ENCODE measurements around the gene PKD1L1. TPM values are rescaled to one million over a fixed set of nuclear protein-coding genes. Genes with fewer than 3 reads are reported as not detected.

Gene PKD1L1
- total and polyA plus RNA-seq, 12 donors: 0.11 to 1.0 (median 0.17) TPM; not detected in 1

GRCh38 chr7:47725031-47725780 lies 223.1 kb downstream of the PKD1L1 start:
- peak in 1 of 7 donors; percentile 29 for DNase-seq
- no peak overlapping the region for H3K4me3 ChIP-seq

More at GRCh38 chr7:47725031-47725780, 223.1 kb downstream of the PKD1L1 start:
- H3K36me3 ChIP-seq (replicated peaks in 1 of 2): no peaks in the 10 kb centered on the region
- peaks cover 0 to 13% of the 10 kb centered on the region in 2 donors for H3K4me1 ChIP-seq (replicated peaks in 1 of 2)
- H3K9me3 ChIP-seq (replicated peaks in 1 of 3): no peaks in the 10 kb centered on the region
- intact Hi-C loops (cut with DNase I): no loop called here
- WGBS, 4 donors: 89 to 94% (median 92%) methylated on average over 4 of the region's 4 CpGs
- TF ChIP-seq CTCF (IDR thresholded peaks at IDR 0.05) (no peak), POLR2A (IDR thresholded peaks at IDR 0.05) (no peak)
- H3K27ac ChIP-seq: no peak overlapping the region
- no peaks in the 10 kb centered on the region for H3K27me3 ChIP-seq

Other genes starting within 250 kb of the PKD1L1 start
- gene HUS1, start 31.1 kb upstream of the PKD1L1 start, total RNA-seq: 10 to 100 TPM; 18.0 to 38.0 (median 35.2) TPM
- 10 to 100 TPM in 1 of 3 donors, 1 to 10 TPM in 2; 8.3 to 45.1 (median 8.9) TPM for gene HUS1, start 31.1 kb upstream of the PKD1L1 start, polyA plus RNA-seq
- gene SUN3, start 80.6 kb upstream of the PKD1L1 start, total RNA-seq: not detected
- gene SUN3, start 80.6 kb upstream of the PKD1L1 start, polyA plus RNA-seq: 1 to 10 TPM in 1 of 3 donors, under 1 TPM in 1, not detected in 1; 0.20 to 1.0 TPM
- gene C7orf57, start 87.1 kb upstream of the PKD1L1 start, total RNA-seq: 1 to 10 TPM in 1 of 9 donors, not detected in 8; 1.7 TPM
- gene C7orf57, start 87.1 kb upstream of the PKD1L1 start, polyA plus RNA-seq: not detected
- 10 to 100 TPM in 8 of 9 donors, 1 to 10 TPM in 1; 6.9 to 47.1 (median 23.7) TPM for gene UPP1, start 140.8 kb upstream of the PKD1L1 start, total RNA-seq
- 100 to 1,000 TPM in 2 of 3 donors, 10 to 100 TPM in 1; 15.9 to 132 (median 112) TPM for gene UPP1, start 140.8 kb upstream of the PKD1L1 start, polyA plus RNA-seq
- under 1 TPM in 6 of 9 donors, not detected in 3; 0.07 to 0.94 (median 0.20) TPM for gene ABCA13, start 223.0 kb upstream of the PKD1L1 start, total RNA-seq
- under 1 TPM in 2 of 3 donors, not detected in 1; 0.03 to 0.04 TPM for gene ABCA13, start 223.0 kb upstream of the PKD1L1 start, polyA plus RNA-seq

Measured in adrenal gland (tissue), 12 donors.